Lung (tissue), 12 donors: ENCODE results near the gene LIN7B. TPM values are rescaled to one million over a fixed set of nuclear protein-coding genes. Genes with fewer than 3 reads are reported as not detected.
"Not testable (repeated sequence)": the region's sequence is repeated elsewhere in the genome, so short reads cannot be mapped to it uniquely, and the experiment has no call there.

Experiments
- ATAC-seq: fragments of 200-7000 bp; cut with Tn5 transposase; one replicate; pipeline ENCODE4 v1.9.1; 2020; ENCODE audit warnings: moderate number of reproducible peaks; ENCODE audit not compliant: insufficient read depth, low FRiP score
- DNase-seq, 3 donors: peaks; one replicate each; pipeline ENCODE4 v3.0.0-alpha.2; 2013 to 2017
- H3K27ac ChIP-seq, 2 donors: one replicate each; pipeline ENCODE4 v1.5.1; 2013; ENCODE audit warnings: mild to moderate bottlenecking in 2 of 2, moderate library complexity in 2 of 2, control low read depth in 1 of 2, inconsistent platforms in 1 of 2, low read depth in 1 of 2, low read length in 1 of 2
- H3K27me3 ChIP-seq, 3 donors: one replicate each; pipeline ENCODE4 v1.5.1; 2013; ENCODE audit warnings: low read length in 2 of 3; ENCODE audit not compliant: control insufficient read depth in 3 of 3, insufficient read depth in 3 of 3
- H3K36me3 ChIP-seq, 4 donors: one replicate each; pipeline ENCODE4 v1.5.1; 2013; ENCODE audit warnings: low read length in 4 of 4, mild to moderate bottlenecking in 1 of 4, moderate library complexity in 1 of 4; ENCODE audit not compliant: control insufficient read depth in 4 of 4, insufficient read depth in 4 of 4
- H3K4me1 ChIP-seq, 5 donors: one replicate each; pipeline ENCODE4 v1.5.1; 2013; ENCODE audit warnings: low read length in 5 of 5, mild to moderate bottlenecking in 2 of 5, moderate library complexity in 1 of 5; ENCODE audit not compliant: control insufficient read depth in 5 of 5, insufficient read depth in 5 of 5
- H3K4me3 ChIP-seq: one replicate; pipeline ENCODE4 v1.5.1; 2013; ENCODE audit warnings: mild to moderate bottlenecking, control low read depth, moderate library complexity
- H3K9ac ChIP-seq, 2 donors: one replicate each; pipeline ENCODE4 v1.5.1; 2013; ENCODE audit warnings: low read length in 2 of 2, control low read depth in 1 of 2; ENCODE audit not compliant: insufficient read depth in 1 of 2
- H3K9me3 ChIP-seq, 4 donors: one replicate each; pipeline ENCODE4 v1.5.1; 2013; ENCODE audit warnings: low read length in 3 of 4, mild to moderate bottlenecking in 1 of 4, moderate library complexity in 1 of 4; ENCODE audit not compliant: control insufficient read depth in 4 of 4, insufficient read depth in 3 of 4
- WGBS, 2 donors: extraction: QIAGEN DNeasy Blood & Tissue Kit; methylation state at CpG; one replicate each; pipeline ENCODE4 v1.1.7; 2013; 5-methylcytosine and 5-hydroxymethylcytosine counted together
- polyA plus RNA-seq, 2 donors: library from polyadenylated mRNA; stranded (reverse); fragments of 200-250 nt; gene quantifications; one replicate each; pipeline ENCODE4 v1.2.1, GENCODE V29; 2013
- total RNA-seq, 2 donors: library from RNA; depleted of rRNA in 1 of 2; stranded (reverse); fragments of >200 nt in 1 of 2; gene quantifications; one replicate each; pipeline ENCODE4 v1.2.1, GENCODE V29; 2014 to 2021
- TF ChIP-seq, protein P1 (sequence below): IDR thresholded peaks from 2 replicates; pipeline ENCODE4 v1.5.1; 2012; ENCODE audit warnings: mild to moderate bottlenecking; ENCODE audit errors: control extremely low read depth, extremely low read depth
- donor health status: control.
- donor health status: control.
- donor health status: Bipolar disorder and iron deficiency.
- donor health status: healthy.
- donor health status: DM: yes; HTN: yes; CAD: no.

LIN7B gene
- total and polyA plus RNA-seq, 4 donors, result 6.4 to 12.4 (median 7.2) TPM

DNA sequence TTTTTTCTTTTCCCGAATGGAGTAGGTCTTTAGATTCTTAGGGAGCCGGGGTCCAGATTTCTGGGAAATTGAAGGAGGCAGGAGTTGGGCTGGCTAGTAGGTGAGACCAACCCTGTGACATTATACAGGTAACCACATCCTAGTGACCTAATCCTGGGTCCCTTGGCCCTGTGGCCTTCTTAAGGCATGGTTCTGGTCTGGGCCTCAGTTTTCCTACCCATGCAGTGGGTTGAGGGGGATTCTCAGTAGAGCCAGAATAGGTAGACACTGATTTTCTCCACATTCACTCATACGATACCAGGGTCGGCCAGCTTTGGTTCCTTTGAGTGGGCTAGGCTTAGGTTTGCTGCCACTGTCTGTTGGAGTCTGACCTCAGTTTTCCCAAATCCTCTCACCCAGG, 12.4 kb downstream of the LIN7B start:
- no peak for DNase-seq
- Histone ChIP-seq H3K9me3 (no peaks in the 10 kb centered on the region), H3K27me3 (peaks cover 0 to 2% (median 0%) of the 10 kb centered on the region in 3 donors), H3K36me3 (no peaks in the 10 kb centered on the region), H3K4me1 (peaks cover 0 to 6% (median 3%) of the 10 kb centered on the region in 5 donors), H3K4me3 (no peak overlapping the region), H3K27ac (no peak overlapping the region), H3K9ac (no peak overlapping the region)
- TF ChIP-seq, protein P1, sequence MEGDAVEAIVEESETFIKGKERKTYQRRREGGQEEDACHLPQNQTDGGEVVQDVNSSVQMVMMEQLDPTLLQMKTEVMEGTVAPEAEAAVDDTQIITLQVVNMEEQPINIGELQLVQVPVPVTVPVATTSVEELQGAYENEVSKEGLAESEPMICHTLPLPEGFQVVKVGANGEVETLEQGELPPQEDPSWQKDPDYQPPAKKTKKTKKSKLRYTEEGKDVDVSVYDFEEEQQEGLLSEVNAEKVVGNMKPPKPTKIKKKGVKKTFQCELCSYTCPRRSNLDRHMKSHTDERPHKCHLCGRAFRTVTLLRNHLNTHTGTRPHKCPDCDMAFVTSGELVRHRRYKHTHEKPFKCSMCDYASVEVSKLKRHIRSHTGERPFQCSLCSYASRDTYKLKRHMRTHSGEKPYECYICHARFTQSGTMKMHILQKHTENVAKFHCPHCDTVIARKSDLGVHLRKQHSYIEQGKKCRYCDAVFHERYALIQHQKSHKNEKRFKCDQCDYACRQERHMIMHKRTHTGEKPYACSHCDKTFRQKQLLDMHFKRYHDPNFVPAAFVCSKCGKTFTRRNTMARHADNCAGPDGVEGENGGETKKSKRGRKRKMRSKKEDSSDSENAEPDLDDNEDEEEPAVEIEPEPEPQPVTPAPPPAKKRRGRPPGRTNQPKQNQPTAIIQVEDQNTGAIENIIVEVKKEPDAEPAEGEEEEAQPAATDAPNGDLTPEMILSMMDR, result no peak
- WGBS, 2 donors, result 81 to 82% methylated on average over 4 of the region's 4 CpGs
- ATAC-seq, result no peak

DNA sequence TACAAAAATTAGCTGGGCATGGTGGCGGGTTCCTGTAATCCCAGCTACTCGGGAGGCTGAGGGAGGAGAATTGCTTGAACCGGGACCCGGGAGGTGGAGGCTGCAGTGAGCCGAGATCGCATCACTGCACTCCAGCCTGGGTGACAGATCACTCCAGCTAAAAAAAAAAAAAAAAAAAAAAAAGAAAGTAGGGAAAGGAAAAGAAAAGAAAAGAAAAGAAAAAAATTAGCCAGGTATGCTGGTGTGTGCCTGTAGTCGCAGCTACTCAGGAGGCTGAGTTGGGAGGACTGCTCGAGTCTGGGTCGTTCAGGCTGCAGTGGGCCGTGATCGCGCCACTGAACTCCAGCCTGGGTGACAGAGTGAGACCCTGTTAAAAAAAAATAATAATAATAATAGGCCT, 13.1 kb downstream of the LIN7B start:
- not testable (repeated sequence) for H3K9ac ChIP-seq, H3K4me1 ChIP-seq, H3K27ac ChIP-seq, H3K9me3 ChIP-seq, H3K27me3 ChIP-seq, H3K36me3 ChIP-seq, H3K4me3 ChIP-seq, DNase-seq, ATAC-seq
- WGBS, 2 donors, result 95 to 97% methylated on average over 12 of the region's 12 CpGs

DNA sequence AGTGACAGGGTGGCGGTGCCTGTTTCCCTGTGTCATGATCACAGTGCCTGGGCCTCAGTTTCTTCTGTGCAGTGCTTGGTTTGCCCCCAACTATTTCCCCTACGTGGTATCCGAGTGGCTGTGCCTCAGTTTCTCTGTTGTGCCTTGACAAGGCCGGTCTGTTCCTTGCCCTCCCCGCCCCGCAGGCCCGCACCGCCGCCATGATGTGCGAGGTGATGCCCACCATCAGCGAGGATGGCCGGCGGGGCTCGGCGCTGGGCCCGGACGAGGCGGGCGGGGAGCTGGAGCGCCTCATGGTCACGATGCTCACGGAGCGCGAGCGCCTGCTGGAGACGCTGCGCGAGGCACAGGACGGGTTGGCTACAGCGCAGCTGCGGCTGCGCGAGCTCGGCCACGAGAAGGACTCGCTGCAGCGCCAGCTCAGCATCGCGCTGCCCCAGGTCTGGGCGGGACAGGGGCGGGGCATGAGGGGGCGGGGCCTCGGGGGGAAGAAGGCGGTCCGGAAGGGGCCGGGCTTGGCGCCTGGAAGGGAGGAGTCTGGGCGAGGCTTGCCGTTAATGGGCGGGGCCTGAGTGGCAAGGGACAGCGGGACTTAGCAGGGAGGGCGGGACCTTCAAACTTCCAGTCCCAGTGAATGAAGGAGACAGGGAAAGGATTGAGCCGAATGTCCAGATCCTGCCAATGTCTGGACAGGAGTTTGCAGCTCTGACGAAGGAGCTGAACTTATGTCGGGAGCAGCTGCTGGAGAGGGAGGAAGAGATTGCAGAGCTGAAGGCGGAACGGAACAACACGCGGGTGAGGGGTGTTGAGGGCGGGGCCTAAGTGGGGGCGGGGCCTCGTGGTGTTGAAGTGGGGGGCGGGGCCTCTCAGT, 13.7 kb downstream of the LIN7B start:
- Histone ChIP-seq H3K9ac (no peak overlapping the region), H3K27ac (no peak overlapping the region), H3K27me3 (no peaks in the 10 kb centered on the region), H3K9me3 (no peaks in the 10 kb centered on the region), H3K4me1 (peaks cover 0 to 6% (median 3%) of the 10 kb centered on the region in 5 donors), H3K4me3 (peak overlapping the region; percentile 4), H3K36me3 (no peaks in the 10 kb centered on the region)
- ATAC-seq, result peak; percentile 97
- DNase-seq, result peak; percentile 98 to 99 (median 98)
- TF ChIP-seq, protein P1, result no peak
- 3 to 4% methylated on average over 62 to 63 of the region's 63 CpGs for WGBS, 2 donors

DNA sequence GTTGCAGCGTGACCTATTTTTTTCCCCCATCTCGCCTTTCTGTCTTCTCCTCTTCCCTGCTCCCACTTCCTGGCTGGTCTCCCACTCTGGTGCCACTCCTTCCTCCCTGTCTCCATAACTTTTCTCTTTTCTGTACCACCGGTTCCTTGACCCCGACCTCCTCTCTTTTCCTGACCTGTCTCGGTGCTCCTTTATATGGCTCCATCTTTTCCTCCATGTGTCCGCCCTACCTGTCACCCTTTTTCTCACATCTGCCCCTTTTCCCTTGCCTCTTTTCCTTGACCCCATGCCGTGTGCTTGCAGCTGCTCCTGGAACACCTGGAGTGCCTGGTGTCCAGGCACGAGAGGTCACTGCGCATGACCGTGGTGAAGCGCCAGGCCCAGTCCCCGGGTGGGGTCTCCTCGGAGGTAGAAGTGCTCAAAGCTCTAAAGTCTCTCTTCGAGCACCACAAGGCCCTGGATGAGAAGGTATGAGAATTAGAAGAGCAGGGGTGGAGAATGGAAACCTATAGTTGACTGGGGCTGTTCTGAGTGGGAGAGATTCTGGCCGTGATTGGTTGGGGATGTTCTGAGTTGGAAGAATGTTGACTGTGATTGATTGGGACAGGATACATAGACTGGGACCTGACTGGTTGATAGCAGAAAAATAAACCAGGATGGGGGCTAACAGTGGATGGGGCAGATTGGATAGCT, 14.5 kb downstream of the LIN7B start:
- 43 to 66% methylated on average over 15 of the region's 15 CpGs for WGBS, 2 donors
- ATAC-seq (no peak), DNase-seq (no peak)
- Histone ChIP-seq H3K9me3 (no peaks in the 10 kb centered on the region), H3K4me3 (no peak overlapping the region), H3K27ac (no peak overlapping the region), H3K4me1 (peaks cover 0 to 10% (median 4%) of the 10 kb centered on the region in 5 donors), H3K9ac (no peak overlapping the region), H3K36me3 (no peaks in the 10 kb centered on the region), H3K27me3 (no peaks in the 10 kb centered on the region)
- TF ChIP-seq, protein P1, result no peak
